ENCODE results near the gene C4BPB.

The C4BPB gene

DNA sequence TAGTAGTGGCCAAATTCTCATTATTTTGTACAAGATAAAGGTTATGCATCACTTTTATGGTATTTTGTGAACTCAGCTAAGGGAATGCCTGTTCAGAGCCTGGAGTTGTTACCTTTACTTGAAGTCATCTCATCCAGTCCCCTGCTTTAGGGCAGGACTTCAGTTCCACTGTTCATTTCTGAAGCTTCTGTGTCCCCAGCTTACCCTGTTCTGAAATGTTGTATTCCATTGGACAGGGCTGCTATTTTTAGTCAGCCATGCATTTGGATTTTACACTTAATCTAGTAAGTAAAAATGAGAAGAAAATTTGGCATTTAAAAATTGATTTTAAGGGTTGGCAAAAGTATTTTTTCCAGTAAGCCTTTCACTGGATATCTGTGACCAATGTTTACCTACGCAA, 11.6 kb upstream of the C4BPB start:
- no peak overlapping the region for H3K4me3 ChIP-seq (ENCODE audit: low read depth, low read length)
- no peak for DNase-seq (ENCODE audit: low read depth)

DNA sequence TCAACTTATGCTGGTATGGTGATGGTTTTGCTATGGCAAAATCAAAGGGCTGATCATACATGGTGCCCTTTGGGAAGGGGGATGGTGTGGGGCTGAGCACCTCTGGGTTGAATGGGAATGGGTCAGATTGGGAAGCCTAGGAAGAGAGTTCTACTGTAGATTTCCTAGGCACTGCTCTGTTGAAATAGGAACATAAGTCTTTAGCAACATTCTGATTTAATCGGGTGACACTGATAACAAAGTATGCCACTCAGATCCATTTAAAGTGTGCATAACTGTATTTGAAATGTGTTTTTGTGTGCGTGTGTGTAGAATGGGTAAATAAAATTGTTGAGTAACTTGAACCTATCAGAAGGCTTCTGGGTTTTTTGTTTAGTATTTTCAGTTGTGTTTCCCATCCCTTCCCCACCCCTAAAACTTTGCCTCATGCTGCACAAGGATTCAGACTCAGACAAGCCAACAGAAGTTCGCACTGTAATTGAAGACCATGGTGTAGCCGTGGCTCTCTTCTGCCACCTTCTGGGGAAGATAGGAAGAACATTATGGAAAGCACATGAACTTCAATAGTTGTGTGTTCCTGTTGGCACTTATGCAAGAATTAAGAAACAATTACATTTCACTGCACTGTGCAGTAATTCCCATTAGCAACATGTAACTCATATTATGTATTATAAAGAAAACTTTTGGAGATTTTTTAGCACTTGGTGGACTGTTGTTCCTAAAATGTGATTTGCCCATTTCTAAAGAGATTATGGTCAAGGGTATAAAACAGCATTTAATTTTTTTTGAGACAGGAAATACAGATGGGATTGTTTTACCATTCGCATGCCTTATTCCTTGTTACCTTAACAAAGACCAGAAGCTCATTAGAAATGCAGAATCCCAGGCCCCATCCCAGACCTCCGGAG, 10.9 kb upstream of the C4BPB start:
- peak; percentile 88 for DNase-seq (ENCODE audit: low read depth)
- TF ChIP-seq, protein P1, sequence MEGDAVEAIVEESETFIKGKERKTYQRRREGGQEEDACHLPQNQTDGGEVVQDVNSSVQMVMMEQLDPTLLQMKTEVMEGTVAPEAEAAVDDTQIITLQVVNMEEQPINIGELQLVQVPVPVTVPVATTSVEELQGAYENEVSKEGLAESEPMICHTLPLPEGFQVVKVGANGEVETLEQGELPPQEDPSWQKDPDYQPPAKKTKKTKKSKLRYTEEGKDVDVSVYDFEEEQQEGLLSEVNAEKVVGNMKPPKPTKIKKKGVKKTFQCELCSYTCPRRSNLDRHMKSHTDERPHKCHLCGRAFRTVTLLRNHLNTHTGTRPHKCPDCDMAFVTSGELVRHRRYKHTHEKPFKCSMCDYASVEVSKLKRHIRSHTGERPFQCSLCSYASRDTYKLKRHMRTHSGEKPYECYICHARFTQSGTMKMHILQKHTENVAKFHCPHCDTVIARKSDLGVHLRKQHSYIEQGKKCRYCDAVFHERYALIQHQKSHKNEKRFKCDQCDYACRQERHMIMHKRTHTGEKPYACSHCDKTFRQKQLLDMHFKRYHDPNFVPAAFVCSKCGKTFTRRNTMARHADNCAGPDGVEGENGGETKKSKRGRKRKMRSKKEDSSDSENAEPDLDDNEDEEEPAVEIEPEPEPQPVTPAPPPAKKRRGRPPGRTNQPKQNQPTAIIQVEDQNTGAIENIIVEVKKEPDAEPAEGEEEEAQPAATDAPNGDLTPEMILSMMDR (conservative IDR thresholded peaks at IDR 0.05; ENCODE audit: low read depth, low read length): peak; percentile 96
- no peak overlapping the region for H3K4me3 ChIP-seq (ENCODE audit: low read depth, low read length)

More for the DNA sequence above, 11.6 kb upstream of the C4BPB start:
- TF ChIP-seq, protein P1 (conservative IDR thresholded peaks at IDR 0.05; ENCODE audit: low read depth, low read length): no peak

GRCh38 chr1:207078578-207079132, 10.0 kb upstream of the C4BPB start:
- TF ChIP-seq, protein P1 (conservative IDR thresholded peaks at IDR 0.05; ENCODE audit: low read depth, low read length): no peak
- no peak overlapping the region for H3K4me3 ChIP-seq (ENCODE audit: low read depth, low read length)
- DNase-seq (ENCODE audit: low read depth): no peak

DNA sequence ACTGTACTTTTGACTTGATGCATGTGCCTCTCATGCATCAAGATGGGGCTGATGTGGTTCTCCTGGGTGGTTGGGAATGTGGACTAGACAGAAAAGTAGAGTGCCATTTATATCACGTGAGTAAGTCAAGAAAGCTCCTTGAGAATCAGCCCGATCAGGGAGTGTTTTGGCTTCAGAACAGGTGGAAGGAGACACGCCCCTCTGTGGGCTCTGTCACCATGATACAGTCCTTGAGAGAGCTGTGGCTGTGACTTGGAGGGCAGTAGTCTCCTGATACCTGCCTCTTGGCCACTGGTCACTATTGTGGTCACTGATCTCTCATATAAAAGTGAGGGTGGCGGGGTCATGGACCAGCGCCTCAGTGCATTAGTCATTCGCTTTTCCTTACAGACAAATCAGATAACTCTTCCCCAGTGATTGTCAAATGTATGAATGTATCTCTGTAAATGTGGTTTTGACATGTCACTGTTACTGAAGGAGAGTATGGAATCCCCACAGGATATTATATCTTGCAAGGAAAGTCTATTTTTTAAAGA, 8.9 kb upstream of the C4BPB start:
- DNase-seq (ENCODE audit: low read depth): no peak
- H3K4me3 ChIP-seq (ENCODE audit: low read depth, low read length): no peak overlapping the region
- TF ChIP-seq, protein P1 (conservative IDR thresholded peaks at IDR 0.05; ENCODE audit: low read depth, low read length): no peak

DNA sequence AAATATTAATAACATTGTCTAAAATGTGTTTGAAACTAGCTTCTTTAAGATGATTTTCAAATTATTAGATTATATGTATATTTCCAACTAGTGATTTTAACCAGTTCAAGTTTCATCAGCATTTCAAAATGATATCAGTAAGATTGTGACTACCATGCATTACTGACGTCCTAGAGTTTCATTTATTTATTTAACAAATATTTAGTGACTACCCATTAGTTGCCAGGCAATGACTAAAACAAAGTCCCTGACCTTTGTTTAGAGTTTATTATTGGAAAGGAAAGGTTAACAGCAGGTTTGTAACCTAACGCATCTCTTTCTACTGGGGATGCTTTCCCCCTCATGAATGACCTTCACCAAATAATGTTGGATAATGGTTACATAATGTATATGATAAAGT, 7.6 kb upstream of the C4BPB start:
- H3K4me3 ChIP-seq (ENCODE audit: low read depth, low read length): no peak overlapping the region
- DNase-seq (ENCODE audit: low read depth): no peak
- TF ChIP-seq, protein P1 (conservative IDR thresholded peaks at IDR 0.05; ENCODE audit: low read depth, low read length): no peak

GRCh38 chr1:207081806-207082205, 6.9 kb upstream of the C4BPB start:
- DNase-seq (ENCODE audit: low read depth): no peak
- H3K4me3 ChIP-seq (ENCODE audit: low read depth, low read length): no peak overlapping the region
- TF ChIP-seq, protein P1 (conservative IDR thresholded peaks at IDR 0.05; ENCODE audit: low read depth, low read length): no peak

Measured in choroid plexus epithelial cell (primary cell).